D721Med (cell line): Measurements from ENCODE around the gene ILRUN.

Experiments used
- DNase-seq: peaks from one replicate; pipeline ENCODE4 v3.0.0; 2011; ENCODE audit warnings: low spot score; ENCODE audit not compliant: insufficient read length
- FAIRE-seq: peaks from 2 replicates; lab custom pipeline; 2011; peaks lifted over from hg19 to GRCh38; lab: Jason Lieb, UNC
- CTCF ChIP-seq: IDR thresholded peaks from 2 replicates; pipeline ENCODE4 v1.5.1; 2012; ENCODE audit warnings: mild to moderate bottlenecking, control low read depth; ENCODE audit not compliant: insufficient read depth; ENCODE audit errors: missing control alignments

Gene ILRUN

DNA sequence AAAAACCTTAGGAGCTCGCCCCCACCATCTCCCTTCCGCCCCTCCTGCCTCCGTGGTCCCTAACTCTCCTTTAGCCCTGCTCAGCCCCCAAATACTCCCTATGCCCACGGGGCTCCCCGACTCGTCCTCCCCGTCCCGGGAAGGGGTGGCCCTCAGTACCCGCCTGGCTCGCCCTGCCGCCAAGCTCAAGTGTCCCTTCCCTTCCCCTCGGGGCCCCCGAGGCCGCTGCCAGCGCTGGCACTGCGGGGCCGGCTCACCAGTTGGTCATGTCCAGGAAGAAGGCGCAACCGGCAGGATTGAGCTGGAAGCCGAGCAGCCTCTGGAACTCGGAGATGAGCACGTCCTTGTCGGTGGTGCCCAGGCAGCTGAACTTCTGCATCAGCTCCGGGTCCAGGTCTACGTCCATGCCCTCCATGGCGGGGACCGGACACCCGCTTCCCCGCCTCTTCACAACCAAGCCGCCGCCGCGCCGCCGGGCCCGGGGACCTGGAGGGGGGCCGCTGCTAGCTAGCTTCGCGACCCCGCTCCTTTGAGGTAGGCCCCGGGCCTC, 303 bp downstream of the ILRUN start:
- no peak for FAIRE-seq

GRCh38 chr6:34695729-34696188, 808 bp downstream of the ILRUN start:
- DNase-seq (no peak), FAIRE-seq (no peak)
- no peak for TF ChIP-seq CTCF

More for the DNA sequence above, 303 bp downstream of the ILRUN start:
- TF ChIP-seq CTCF: no peak
- no peak for DNase-seq

DNA sequence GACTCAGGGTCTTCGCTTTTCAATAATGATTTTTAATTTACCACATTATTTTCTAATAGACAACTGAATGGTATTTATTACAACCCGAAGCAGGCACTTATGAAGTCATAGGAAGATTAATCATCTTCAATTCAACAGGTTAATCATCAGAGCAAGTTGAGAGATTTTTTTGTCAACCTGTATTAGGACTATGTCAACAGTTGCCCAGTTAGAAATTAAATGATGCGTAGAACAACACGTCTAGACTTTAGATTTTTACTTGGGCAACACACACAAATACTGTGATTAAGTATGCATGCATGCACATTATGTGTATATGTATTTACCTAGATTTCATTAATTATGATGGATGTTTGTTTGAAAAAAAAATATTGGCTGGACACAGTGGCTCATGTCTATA, 4.3 kb downstream of the ILRUN start:
- FAIRE-seq: no peak
- DNase-seq: no peak
- no peak for TF ChIP-seq CTCF

DNA sequence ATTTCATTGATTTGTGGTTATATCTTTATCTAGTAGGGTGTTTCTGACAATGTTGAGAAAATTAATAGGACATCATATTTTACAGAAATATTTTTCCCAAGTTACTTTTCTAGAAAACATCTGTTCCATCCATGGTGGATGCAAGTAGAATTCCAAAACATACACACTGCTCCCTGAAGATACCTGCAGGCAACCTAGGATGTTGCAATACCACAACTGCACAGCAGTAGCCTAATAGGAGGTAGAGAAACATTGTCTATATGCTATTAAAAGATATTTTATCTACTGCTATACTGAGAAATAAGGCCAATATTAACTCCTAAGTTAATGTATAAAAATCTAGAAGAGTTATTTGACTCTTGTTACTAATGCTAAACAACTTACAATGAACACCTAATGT, 6.8 kb downstream of the ILRUN start:
- FAIRE-seq (no peak), DNase-seq (no peak)
- no peak for TF ChIP-seq CTCF

DNA sequence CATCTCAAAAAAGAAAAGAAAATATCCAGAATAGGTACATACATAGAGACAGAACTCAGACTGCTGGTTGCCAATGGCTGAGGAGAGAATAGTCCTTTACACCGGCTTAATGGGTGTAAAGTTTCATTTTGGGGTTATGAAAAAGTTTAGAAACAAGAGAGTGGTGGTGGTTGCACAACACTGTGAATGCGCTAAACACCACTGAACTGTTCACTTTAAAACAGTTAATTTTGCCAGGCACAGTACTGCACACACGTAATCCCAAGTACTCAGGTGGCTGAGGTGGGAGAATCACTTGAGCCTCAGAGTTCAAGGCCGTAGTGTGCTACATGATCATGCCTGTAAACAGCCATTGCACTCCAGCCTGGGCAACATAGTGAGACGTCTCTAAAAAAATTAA, 7.6 kb downstream of the ILRUN start:
- DNase-seq: no peak
- no peak for FAIRE-seq
- no peak for TF ChIP-seq CTCF

DNA sequence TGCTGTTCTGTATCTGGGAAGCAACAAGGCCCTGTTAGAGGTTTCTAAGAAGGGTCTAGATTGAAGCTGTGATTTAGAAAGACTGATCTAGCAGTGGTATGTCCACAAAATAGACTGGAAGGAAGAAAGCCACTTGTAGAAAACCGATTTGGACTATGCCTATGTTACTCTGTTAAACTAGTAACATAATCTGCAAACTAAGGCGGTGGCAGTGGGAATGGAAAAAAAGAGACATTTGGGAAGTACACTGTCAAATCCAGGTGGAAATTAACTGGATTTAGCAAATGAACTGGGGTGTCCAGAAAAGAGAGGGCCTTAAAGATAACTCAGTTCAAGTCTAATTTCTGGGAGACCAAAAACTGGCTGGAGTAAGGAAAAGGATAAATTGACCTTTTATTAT, 11.6 kb downstream of the ILRUN start:
- DNase-seq (no peak), FAIRE-seq (no peak)
- no peak for TF ChIP-seq CTCF

- DNase-seq: no peak
- FAIRE-seq: no peak
- no peak for TF ChIP-seq CTCF
Observed at GRCh38 chr6:34684364-34684763, 12.2 kb downstream of the ILRUN start.
